Fibroblast of lung (primary cell): Measurements from ENCODE around the gene DUS3L. TPM values are rescaled to one million over a fixed set of nuclear protein-coding genes. Genes with fewer than 3 reads are reported as not detected.
A peak's percentile ranks its signal among the peaks of the same experiment; 100 is the strongest.

ENCODE experiments used
- DNase-seq, 2 donors: peaks; one replicate each; pipeline versions ENCODE4 v3.0.0 to v3.0.0-alpha.2; 2010; ENCODE audit warnings: low read depth in 2 of 2
- H2AFZ ChIP-seq: 2 replicates; pipeline ENCODE4 v1.5.1; 2012; ENCODE audit warnings: low read length, control low read depth, inconsistent platforms
- H3K27ac ChIP-seq: 2 replicates; pipeline ENCODE4 v1.5.1; 2011; ENCODE audit warnings: low read length, control low read depth; ENCODE audit not compliant: insufficient read depth
- H3K27me3 ChIP-seq: 2 replicates; pipeline ENCODE4 v1.5.1; 2011; ENCODE audit warnings: mild to moderate bottlenecking, low read length; ENCODE audit not compliant: control insufficient read depth, insufficient read depth
- H3K36me3 ChIP-seq: 2 replicates; pipeline ENCODE4 v1.5.1; 2011; ENCODE audit warnings: low read length; ENCODE audit not compliant: control insufficient read depth, insufficient read depth
- H3K4me1 ChIP-seq: 2 replicates; pipeline ENCODE4 v1.5.1; 2011; ENCODE audit warnings: low read length; ENCODE audit not compliant: control insufficient read depth, insufficient read depth; ENCODE audit errors: extremely low read depth
- H3K4me2 ChIP-seq: 2 replicates; pipeline ENCODE4 v1.5.1; 2011; ENCODE audit warnings: low read length, control low read depth; ENCODE audit not compliant: insufficient read depth; ENCODE audit errors: extremely low read depth
- H3K4me3 ChIP-seq, 4 experiments: fragments of 200-600 bp in 1 of 4; sonication (generic) in 1 of 4; replicated peaks in 1 of 4; 2 replicates each; pipeline ENCODE4 v1.5.1; 2011 to 2016; ENCODE audit warnings: low read length in 4 of 4, low read depth in 3 of 4, mild to moderate bottlenecking in 3 of 4, control low read depth in 2 of 4, inconsistent platforms in 1 of 4, mixed read lengths in 1 of 4; ENCODE audit not compliant: insufficient read depth in 1 of 4; ENCODE audit errors: control extremely low read depth in 1 of 4
- H3K79me2 ChIP-seq: 2 replicates; pipeline ENCODE4 v1.5.1; 2012; ENCODE audit warnings: mild to moderate bottlenecking, low read length, inconsistent platforms; ENCODE audit not compliant: control insufficient read depth, insufficient read depth
- H3K9ac ChIP-seq: 2 replicates; pipeline ENCODE4 v1.5.1; 2011; ENCODE audit warnings: mild to moderate bottlenecking, low read length, control low read depth; ENCODE audit not compliant: insufficient read depth
- H3K9me3 ChIP-seq: 2 replicates; pipeline ENCODE4 v1.5.1; 2012; ENCODE audit warnings: low read depth, low read length; ENCODE audit not compliant: control insufficient read depth, insufficient read depth
- H4K20me1 ChIP-seq: 2 replicates; pipeline ENCODE4 v1.5.1; 2011; ENCODE audit warnings: low read length; ENCODE audit not compliant: control insufficient read depth, insufficient read depth; ENCODE audit errors: extremely low read depth
- CTCF ChIP-seq, 2 donors: IDR thresholded peaks in 1 of 2; conservative IDR thresholded peaks in 1 of 2; 1 replicate in 1 of 2; 2 replicates in 1 of 2; pipeline ENCODE4 v1.5.1; 2011 to 2012; ENCODE audit warnings: low read length in 2 of 2, control low read depth in 1 of 2, inconsistent platforms in 1 of 2, low read depth in 1 of 2, mild to moderate bottlenecking in 1 of 2
- EZH2 ChIP-seq: IDR thresholded peaks from 2 replicates; pipeline ENCODE4 v1.5.1; 2012; ENCODE audit warnings: low read length, control low read depth, mild to moderate bottlenecking; ENCODE audit errors: missing control alignments
- polyA plus RNA-seq, 2 donors: library from polyadenylated mRNA; depleted of rRNA in 1 of 2; stranded (reverse) in 1 of 2; unstranded in 1 of 2; fragments of >200 nt; gene quantifications; 2 replicates each; pipeline ENCODE4 v1.2.1, GENCODE V29; 2011 to 2012; ENCODE audit warnings: missing spikeins in 1 of 2
- total RNA-seq: library from RNA; depleted of rRNA; stranded (reverse); fragments of >200 nt; gene quantifications from 2 replicates; pipeline ENCODE4 v1.2.1, GENCODE V29; 2014

DUS3L gene
- total and polyA plus RNA-seq, 2 donors (not counting 1 experiment from before 2014, with no cell fraction given), result 8.8 to 18.7 TPM

GRCh38 chr19:5804516-5805461 lies 13.8 kb upstream of the DUS3L start, which contains the start of gene NRTN:
NRTN (plus strand) TSS chr19:5805067; CDS start chr19:5824166, 19,099 bp downstream.
- Histone ChIP-seq H3K79me2 (no peaks in the 10 kb centered on the region), H3K27ac (no peak within 1 kb of the TSS), H3K9ac (no peak within 1 kb of the TSS), H3K4me2 (no peak within 1 kb of the TSS), H4K20me1 (no peaks in the 10 kb centered on the region), H3K36me3 (no peaks in the 10 kb centered on the region), H2AFZ (no peak within 1 kb of the TSS), H3K9me3 (no peaks in the 10 kb centered on the region), H3K4me1 (peaks cover 4% of the 10 kb centered on the region), H3K4me3 (peak within 1 kb of the TSS in 1 of 4 experiments; percentile 49), H3K27me3 (peaks cover 12% of the 10 kb centered on the region)
- TF ChIP-seq EZH2 (peak; percentile 80), CTCF (conservative IDR thresholded peaks at IDR 0.05 in 1 of 2, IDR thresholded peaks at IDR 0.05 in 1 of 2; ENCODE audit: low read depth in 1 of 2, low read length in 2 of 2) (no peak)
- no peak for DNase-seq

- H3K9me3 ChIP-seq, result no peaks in the 10 kb centered on the region
- no peak overlapping the region for H3K9ac ChIP-seq
- TF ChIP-seq CTCF (conservative IDR thresholded peaks at IDR 0.05 in 1 of 2, IDR thresholded peaks at IDR 0.05 in 1 of 2; ENCODE audit: low read depth in 1 of 2, low read length in 2 of 2) (peak; percentile 84 to 92), EZH2 (peak; percentile 69)
- H3K79me2 ChIP-seq, result no peaks in the 10 kb centered on the region
- DNase-seq, result peak; percentile 70 to 78
- peak overlapping the region; percentile 83 for H3K4me2 ChIP-seq
- peaks cover 14% of the 10 kb centered on the region for H3K27me3 ChIP-seq
- H4K20me1 ChIP-seq, result no peaks in the 10 kb centered on the region
- no peaks in the 10 kb centered on the region for H3K36me3 ChIP-seq
- peak overlapping the region; percentile 55 for H2AFZ ChIP-seq
- peaks cover 4% of the 10 kb centered on the region for H3K4me1 ChIP-seq
- peak overlapping the region in 2 of 4 experiments; percentile 15 to 49 for H3K4me3 ChIP-seq
- no peak overlapping the region for H3K27ac ChIP-seq
Observed at GRCh38 chr19:5803752-5804515, 13.0 kb upstream of the DUS3L start.

- TF ChIP-seq EZH2 (no peak), CTCF (conservative IDR thresholded peaks at IDR 0.05 in 1 of 2, IDR thresholded peaks at IDR 0.05 in 1 of 2; ENCODE audit: low read depth in 1 of 2, low read length in 2 of 2) (no peak)
- no peak overlapping the region for H3K9ac ChIP-seq
Observed at GRCh38 chr19:5803441-5803751, 12.4 kb upstream of the DUS3L start.

More at GRCh38 chr19:5803441-5803751, 12.4 kb upstream of the DUS3L start:
- no peak for DNase-seq
- H4K20me1 ChIP-seq, result no peaks in the 10 kb centered on the region
- no peaks in the 10 kb centered on the region for H3K9me3 ChIP-seq
- peak overlapping the region; percentile 55 for H2AFZ ChIP-seq
- peak overlapping the region in 1 of 4 experiments; percentile 49 for H3K4me3 ChIP-seq
- H3K79me2 ChIP-seq, result no peaks in the 10 kb centered on the region
- peaks cover 4% of the 10 kb centered on the region for H3K4me1 ChIP-seq
- no peak overlapping the region for H3K27ac ChIP-seq
- no peaks in the 10 kb centered on the region for H3K36me3 ChIP-seq
- peak overlapping the region; percentile 83 for H3K4me2 ChIP-seq
- H3K27me3 ChIP-seq, result peaks cover 17% of the 10 kb centered on the region
